ENCODE measurements around the gene ACOT12.

Gene ACOT12

GRCh38 chr5:81283976-81284375 lies 110.0 kb downstream of the ACOT12 start:
- no peak for DNase-seq
